GM12874 (cell line): ENCODE measurements around the gene CMIP.

ENCODE experiments used
- CTCF ChIP-seq: IDR thresholded peaks from 2 replicates; pipeline ENCODE4 v1.5.1; 2011; ENCODE audit warnings: low read depth, mild to moderate bottlenecking, control low read depth, low read length, moderate library complexity; ENCODE audit not compliant: insufficient read depth

CMIP gene

GRCh38 chr16:81517629-81518438 lies 73.2 kb downstream of the CMIP start:
- TF ChIP-seq CTCF: no peak

- TF ChIP-seq CTCF: no peak
Measured at GRCh38 chr16:81518439-81518757, 73.8 kb downstream of the CMIP start.

GRCh38 chr16:81519301-81520150 lies 74.9 kb downstream of the CMIP start:
- TF ChIP-seq CTCF: peak; percentile 27; the same call in 1 of the 2 replicates

GRCh38 chr16:81520151-81520470 lies 75.5 kb downstream of the CMIP start:
- TF ChIP-seq CTCF: no peak

GRCh38 chr16:81520560-81521135 lies 76.0 kb downstream of the CMIP start:
- TF ChIP-seq CTCF: no peak

- TF ChIP-seq CTCF: no peak
Measured at GRCh38 chr16:81521141-81521626, 76.6 kb downstream of the CMIP start.

GRCh38 chr16:81522108-81522701 lies 77.6 kb downstream of the CMIP start:
- TF ChIP-seq CTCF: no peak
